Activated B cell treated with CpG ODN at 0.5 μM for 24 hours (primary cell): ENCODE results near the gene KDM8. TPM values are rescaled to one million over a fixed set of nuclear protein-coding genes. Genes with fewer than 3 reads are reported as not detected.

Experiments
- ATAC-seq: fragments of 200-7000 bp; cut with Tn5 transposase; one replicate; pipeline ENCODE4 v1.10.0; 2021; ENCODE audit warnings: low read depth, mild to moderate bottlenecking, moderate library complexity
- CTCF ChIA-PET: fragments of 350-600 bp; sonication (Branson Sonifier 250); formaldehyde crosslinking; loops from one replicate; lab custom pipeline; 2021; ENCODE audit warnings: antibody characterized with exemption; lab: Charles Lee
- POLR2A ChIA-PET: fragments of 350-600 bp; sonication (Branson Sonifier 250); formaldehyde crosslinking; loops from one replicate; lab custom pipeline; 2021; ENCODE audit warnings: antibody characterized with exemption; lab: Charles Lee
- DNase-seq: peaks from one replicate; pipeline ENCODE4 v3.0.0; 2022
- H3K27ac Mint-ChIP-seq: one replicate; pipeline ENCODE4 v1.8.0; 2020; ENCODE audit warnings: mixed read lengths
- H3K27me3 Mint-ChIP-seq: one replicate; pipeline ENCODE4 v1.8.0; 2021; ENCODE audit warnings: mixed read lengths
- H3K36me3 Mint-ChIP-seq: one replicate; pipeline ENCODE4 v1.8.0; 2021; ENCODE audit warnings: low read depth, mixed read lengths
- H3K4me1 Mint-ChIP-seq: one replicate; pipeline ENCODE4 v1.8.0; 2021; ENCODE audit warnings: mixed read lengths
- H3K4me3 Mint-ChIP-seq: one replicate; pipeline ENCODE4 v1.8.0; 2020; ENCODE audit warnings: mild to moderate bottlenecking, mixed read lengths
- H3K9me3 Mint-ChIP-seq: one replicate; pipeline ENCODE4 v1.8.0; 2020; ENCODE audit warnings: mixed read lengths
- intact Hi-C: fragments of 100-400 bp; cut with micrococcal nuclease; formaldehyde crosslinking; loops from one replicate; pipeline ENCODE4 v1.15.1; 2024
- total RNA-seq: library from RNA; stranded (reverse); gene quantifications from 2 replicates; pipeline ENCODE4 v1.2.3, GENCODE V29; 2022
- TF ChIP-seq, protein P1 (sequence below): fragments of 200-600 bp; IDR thresholded peaks from one replicate; pipeline ENCODE4 v1.8.0; 2022; ENCODE audit warnings: antibody characterized with exemption, mild to moderate bottlenecking

The KDM8 gene
- total RNA-seq, 1 donor from 2014 or later: 17.9 TPM

DNA sequence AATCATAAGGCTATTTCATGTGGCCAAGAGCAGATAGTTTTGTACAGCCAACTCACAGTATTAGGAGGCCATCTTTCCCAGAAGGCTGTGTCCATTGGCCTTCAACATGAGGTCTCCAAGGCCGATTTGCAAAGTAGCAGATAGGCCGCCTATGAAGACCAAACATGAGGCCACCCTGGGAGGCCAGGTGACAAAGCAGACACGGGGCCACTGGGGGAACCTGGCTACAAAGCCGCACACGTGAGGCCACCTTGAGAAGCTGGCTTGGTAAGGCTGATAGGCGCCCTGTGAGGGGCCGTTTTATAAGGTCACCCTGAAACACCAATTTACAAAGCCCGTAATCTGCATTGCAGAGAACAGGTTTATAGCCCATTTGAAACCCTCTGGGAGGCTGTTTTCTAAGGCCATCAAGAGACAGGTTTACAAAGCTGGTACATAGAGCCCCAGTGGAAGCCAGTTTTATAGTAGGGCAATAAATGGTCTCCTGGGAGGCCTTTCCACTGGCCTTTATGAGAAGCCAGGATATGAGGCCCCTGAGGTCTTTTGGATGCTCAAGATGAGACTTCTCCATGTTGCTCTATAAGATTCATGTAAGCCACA lies 4.9 kb downstream of the KDM8 start:
- Mint-ChIP-seq H3K9me3 (no peaks in the 10 kb centered on the region), H3K27me3 (no peaks in the 10 kb centered on the region), H3K4me1 (peaks cover 26% of the 10 kb centered on the region), H3K36me3 (peaks cover 25% of the 10 kb centered on the region), H3K27ac (no peak overlapping the region), H3K4me3 (no peak overlapping the region)
- CTCF ChIA-PET: no interaction called here
- POLR2A ChIA-PET: interaction anchor here (0.9 kb wide), 1 partner anchor 23 kb away, joined by 6 read pairs; no protein-coding TSS in a partner anchor
- TF ChIP-seq, protein P1, sequence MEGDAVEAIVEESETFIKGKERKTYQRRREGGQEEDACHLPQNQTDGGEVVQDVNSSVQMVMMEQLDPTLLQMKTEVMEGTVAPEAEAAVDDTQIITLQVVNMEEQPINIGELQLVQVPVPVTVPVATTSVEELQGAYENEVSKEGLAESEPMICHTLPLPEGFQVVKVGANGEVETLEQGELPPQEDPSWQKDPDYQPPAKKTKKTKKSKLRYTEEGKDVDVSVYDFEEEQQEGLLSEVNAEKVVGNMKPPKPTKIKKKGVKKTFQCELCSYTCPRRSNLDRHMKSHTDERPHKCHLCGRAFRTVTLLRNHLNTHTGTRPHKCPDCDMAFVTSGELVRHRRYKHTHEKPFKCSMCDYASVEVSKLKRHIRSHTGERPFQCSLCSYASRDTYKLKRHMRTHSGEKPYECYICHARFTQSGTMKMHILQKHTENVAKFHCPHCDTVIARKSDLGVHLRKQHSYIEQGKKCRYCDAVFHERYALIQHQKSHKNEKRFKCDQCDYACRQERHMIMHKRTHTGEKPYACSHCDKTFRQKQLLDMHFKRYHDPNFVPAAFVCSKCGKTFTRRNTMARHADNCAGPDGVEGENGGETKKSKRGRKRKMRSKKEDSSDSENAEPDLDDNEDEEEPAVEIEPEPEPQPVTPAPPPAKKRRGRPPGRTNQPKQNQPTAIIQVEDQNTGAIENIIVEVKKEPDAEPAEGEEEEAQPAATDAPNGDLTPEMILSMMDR: no peak
- ATAC-seq: no peak
- intact Hi-C loops: no loop called here
- DNase-seq: no peak

DNA sequence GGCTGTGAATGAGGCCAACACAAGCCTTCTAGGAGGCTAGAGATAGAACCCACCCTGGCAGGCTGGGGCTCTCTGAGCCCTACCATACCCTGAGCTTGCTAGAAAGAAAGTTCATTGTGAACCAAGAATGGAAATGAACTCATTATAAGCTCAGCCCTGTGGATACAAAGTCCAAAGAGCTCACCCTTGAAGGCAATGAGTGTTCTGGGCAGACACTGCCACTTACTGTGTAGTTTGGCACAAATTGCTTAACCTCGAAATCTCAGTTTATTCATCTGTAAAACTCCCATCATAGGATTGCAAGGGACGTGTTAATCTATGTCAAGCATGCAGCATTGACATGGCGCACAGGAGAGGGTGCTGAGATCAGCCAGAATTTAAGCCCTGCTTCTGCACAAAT lies 5.5 kb downstream of the KDM8 start:
- intact Hi-C loops: no loop called here
- Mint-ChIP-seq H3K27ac (no peak overlapping the region), H3K4me1 (peaks cover 20% of the 10 kb centered on the region), H3K36me3 (peaks cover 21% of the 10 kb centered on the region), H3K27me3 (no peaks in the 10 kb centered on the region), H3K4me3 (no peak overlapping the region), H3K9me3 (no peaks in the 10 kb centered on the region)
- DNase-seq: no peak
- no peak for ATAC-seq
- CTCF ChIA-PET: no interaction called here
- TF ChIP-seq, protein P1: no peak
- POLR2A ChIA-PET: no interaction called here

GRCh38 chr16:27209591-27209990 lies 6.3 kb downstream of the KDM8 start:
- TF ChIP-seq, protein P1: no peak

DNA sequence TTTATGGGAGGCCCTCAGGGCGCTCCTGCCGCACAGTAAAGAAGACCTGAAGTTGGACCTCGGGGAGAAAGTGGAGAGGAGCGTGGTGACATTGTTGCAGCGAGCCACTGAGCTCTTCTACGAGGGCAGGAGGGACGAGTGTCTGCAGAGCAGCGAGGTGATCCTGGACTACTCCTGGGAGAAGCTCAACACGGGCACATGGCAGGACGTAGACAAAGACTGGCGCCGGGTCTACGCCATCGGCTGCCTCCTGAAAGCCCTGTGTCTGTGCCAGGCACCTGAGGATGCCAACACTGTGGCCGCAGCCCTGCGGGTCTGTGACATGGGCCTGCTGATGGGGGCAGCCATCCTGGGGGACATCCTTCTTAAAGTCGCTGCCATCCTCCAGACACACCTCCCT lies 6.8 kb downstream of the KDM8 start:
- Mint-ChIP-seq H3K27me3 (no peaks in the 10 kb centered on the region), H3K27ac (no peak overlapping the region), H3K4me3 (no peak overlapping the region), H3K36me3 (peaks cover 32% of the 10 kb centered on the region), H3K9me3 (no peaks in the 10 kb centered on the region), H3K4me1 (peaks cover 9% of the 10 kb centered on the region)
- ChIA-PET CTCF (no interaction called here), POLR2A (no interaction called here)
- TF ChIP-seq, protein P1: no peak
- no peak for DNase-seq
- ATAC-seq: no peak
- intact Hi-C loops: no loop called here

More at GRCh38 chr16:27209591-27209990, 6.3 kb downstream of the KDM8 start:
- Mint-ChIP-seq H3K4me1 (peaks cover 12% of the 10 kb centered on the region), H3K27me3 (no peaks in the 10 kb centered on the region), H3K27ac (no peak overlapping the region), H3K9me3 (no peaks in the 10 kb centered on the region), H3K4me3 (no peak overlapping the region), H3K36me3 (peaks cover 26% of the 10 kb centered on the region)
- ATAC-seq: no peak
- POLR2A ChIA-PET: no interaction called here
- no peak for DNase-seq
- intact Hi-C loops: no loop called here
- CTCF ChIA-PET: no interaction called here

- TF ChIP-seq, protein P1: no peak
- H3K4me3 Mint-ChIP-seq: no peak overlapping the region
- CTCF ChIA-PET: no interaction called here
- no peak overlapping the region for H3K27ac Mint-ChIP-seq
- no peak for DNase-seq
- peaks cover 2% of the 10 kb centered on the region for H3K4me1 Mint-ChIP-seq
- intact Hi-C loops: no loop called here
- H3K9me3 Mint-ChIP-seq: no peaks in the 10 kb centered on the region
- H3K27me3 Mint-ChIP-seq: no peaks in the 10 kb centered on the region
- H3K36me3 Mint-ChIP-seq: peaks cover 37% of the 10 kb centered on the region
- POLR2A ChIA-PET: interaction anchor here (0.6 to 1.9 kb wide), 2 partner anchors 11 to 32 kb away, joined by 4 to 6 read pairs; no protein-coding TSS in a partner anchor
- no peak for ATAC-seq
These were observed 7.7 kb downstream of the KDM8 start for GRCh38 chr16:27211026-27211425.
